Measurements from ENCODE around the gene ALAD. TPM values are rescaled to one million over a fixed set of nuclear protein-coding genes. Genes with fewer than 3 reads are reported as not detected.

Gene ALAD
- total RNA-seq, 4 donors from 2014 or later = 17.3 to 34.2 (median 17.9) TPM

DNA sequence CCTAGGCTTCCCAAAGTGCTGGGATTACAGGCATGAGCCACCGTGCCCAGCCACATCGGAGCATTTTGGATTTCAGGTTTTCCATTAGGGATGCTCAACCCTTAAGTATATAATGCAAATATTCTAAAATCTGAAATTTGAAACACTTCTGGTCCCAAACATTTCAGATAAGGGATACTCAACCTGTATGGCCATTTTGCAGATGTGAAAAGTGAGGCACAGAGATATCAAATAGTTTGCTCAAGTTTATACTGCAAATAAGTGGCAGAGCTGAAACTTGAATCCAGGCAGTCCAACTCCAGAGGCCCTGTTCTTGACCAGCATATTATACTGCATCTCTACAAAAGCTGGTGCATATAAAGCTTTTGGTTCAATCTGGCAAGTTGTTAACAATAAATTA, 63.4 kb downstream of the ALAD start:
- H3K27ac ChIP-seq = no peak overlapping the region
- H3K36me3 ChIP-seq = peaks cover 0 to 6% of the 10 kb centered on the region in 2 donors
- peaks cover 0 to 23% (median 6%) of the 10 kb centered on the region in 3 donors for H3K4me1 ChIP-seq
- ATAC-seq = no peak
- no peaks in the 10 kb centered on the region for H3K27me3 ChIP-seq
- H3K4me3 ChIP-seq = no peak overlapping the region
- H3K9me3 ChIP-seq = no peaks in the 10 kb centered on the region
- WGBS, 2 donors (ENCODE audit: low coverage in 1 of 2) = 100% methylated on average over 1 of the region's 2 CpGs; no CpG with 5 or more reads in 1 of the 2 donors
- TF ChIP-seq POLR2A (IDR thresholded peaks at IDR 0.05) = no peak
- TF ChIP-seq, protein P1, sequence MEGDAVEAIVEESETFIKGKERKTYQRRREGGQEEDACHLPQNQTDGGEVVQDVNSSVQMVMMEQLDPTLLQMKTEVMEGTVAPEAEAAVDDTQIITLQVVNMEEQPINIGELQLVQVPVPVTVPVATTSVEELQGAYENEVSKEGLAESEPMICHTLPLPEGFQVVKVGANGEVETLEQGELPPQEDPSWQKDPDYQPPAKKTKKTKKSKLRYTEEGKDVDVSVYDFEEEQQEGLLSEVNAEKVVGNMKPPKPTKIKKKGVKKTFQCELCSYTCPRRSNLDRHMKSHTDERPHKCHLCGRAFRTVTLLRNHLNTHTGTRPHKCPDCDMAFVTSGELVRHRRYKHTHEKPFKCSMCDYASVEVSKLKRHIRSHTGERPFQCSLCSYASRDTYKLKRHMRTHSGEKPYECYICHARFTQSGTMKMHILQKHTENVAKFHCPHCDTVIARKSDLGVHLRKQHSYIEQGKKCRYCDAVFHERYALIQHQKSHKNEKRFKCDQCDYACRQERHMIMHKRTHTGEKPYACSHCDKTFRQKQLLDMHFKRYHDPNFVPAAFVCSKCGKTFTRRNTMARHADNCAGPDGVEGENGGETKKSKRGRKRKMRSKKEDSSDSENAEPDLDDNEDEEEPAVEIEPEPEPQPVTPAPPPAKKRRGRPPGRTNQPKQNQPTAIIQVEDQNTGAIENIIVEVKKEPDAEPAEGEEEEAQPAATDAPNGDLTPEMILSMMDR (IDR thresholded peaks at IDR 0.05) = no peak
- no peak for TF ChIP-seq POLR2AphosphoS5 (IDR thresholded peaks at IDR 0.05)
- no peak for TF ChIP-seq EP300 (IDR thresholded peaks at IDR 0.05)

Other genes starting within 250 kb of the ALAD start
- 10 to 100 TPM; 20.2 to 30.7 (median 22.7) TPM for gene FKBP15, start 180.0 kb downstream of the ALAD start, total RNA-seq
- gene SLC31A1, start 179.7 kb downstream of the ALAD start, total RNA-seq = 1 to 10 TPM; 8.7 to 9.8 (median 9.4) TPM
- gene CDC26, start 125.7 kb downstream of the ALAD start, total RNA-seq = 10 to 100 TPM; 31.4 to 54.4 (median 42.1) TPM
- 10 to 100 TPM; 13.4 to 20.5 (median 16.5) TPM for gene PRPF4, start 125.6 kb downstream of the ALAD start, total RNA-seq
- under 1 TPM in 1 of 4 donors, not detected in 3; 0.37 TPM for gene RNF183, start 97.9 kb downstream of the ALAD start, total RNA-seq
- 1 to 10 TPM; 1.2 to 2.8 (median 2.3) TPM for gene WDR31, start 61.0 kb downstream of the ALAD start, total RNA-seq
- 1 to 10 TPM in 1 of 4 donors, under 1 TPM in 3; 0.16 to 4.0 (median 0.36) TPM for gene BSPRY, start 51.7 kb downstream of the ALAD start, total RNA-seq
- gene HDHD3, start 24.3 kb downstream of the ALAD start, total RNA-seq = 10 to 100 TPM; 17.0 to 31.3 (median 25.1) TPM
- 10 to 100 TPM; 32.3 to 47.1 (median 34.6) TPM for gene POLE3, start 9.4 kb upstream of the ALAD start, total RNA-seq
- 1 to 10 TPM in 2 of 4 donors, under 1 TPM in 1, not detected in 1; 0.54 to 2.5 (median 1.7) TPM for gene C9orf43, start 9.5 kb upstream of the ALAD start, total RNA-seq
- 100 to 1,000 TPM in 1 of 4 donors, 10 to 100 TPM in 3; 43.9 to 122 (median 72.7) TPM for gene RGS3, start 62.4 kb upstream of the ALAD start, total RNA-seq

All from gastroesophageal sphincter (tissue), 4 donors.